GM12875 (cell line): ENCODE data around the gene CDK14.

Source experiments
- H3K4me3 ChIP-seq: one replicate; pipeline ENCODE4 v1.5.1; 2011; ENCODE audit warnings: low read depth, low read length, control low read depth
- CTCF ChIP-seq: IDR thresholded peaks from 2 replicates; pipeline ENCODE4 v1.5.1; 2011; ENCODE audit warnings: low read depth, mild to moderate bottlenecking, control low read depth, inconsistent platforms, low read length, moderate library complexity, borderline replicate concordance; ENCODE audit not compliant: insufficient read depth

The CDK14 gene

GRCh38 chr7:91089382-91089963 is 493.4 kb downstream of the CDK14 start:
- TF ChIP-seq CTCF: peak; percentile 47; the same call in 1 of the 2 replicates
- no peak overlapping the region for H3K4me3 ChIP-seq

- no peak overlapping the region for H3K4me3 ChIP-seq
- no peak for TF ChIP-seq CTCF
These were observed 494.6 kb downstream of the CDK14 start for GRCh38 chr7:91090684-91091083.

- no peak for TF ChIP-seq CTCF
- H3K4me3 ChIP-seq: no peak overlapping the region
These were observed 495.5 kb downstream of the CDK14 start for GRCh38 chr7:91091631-91092030.

- H3K4me3 ChIP-seq: no peak overlapping the region
- TF ChIP-seq CTCF: no peak
These were observed 497.1 kb downstream of the CDK14 start for GRCh38 chr7:91093181-91093580.

GRCh38 chr7:91098566-91098965 is 502.4 kb downstream of the CDK14 start:
- H3K4me3 ChIP-seq: no peak overlapping the region
- no peak for TF ChIP-seq CTCF

- no peak for TF ChIP-seq CTCF
- H3K4me3 ChIP-seq: no peak overlapping the region
These were observed 507.2 kb downstream of the CDK14 start for GRCh38 chr7:91103363-91103762.

- H3K4me3 ChIP-seq: no peak overlapping the region
- no peak for TF ChIP-seq CTCF
These were observed 511.3 kb downstream of the CDK14 start for GRCh38 chr7:91107460-91107859.
